CD14-positive monocyte (primary cell): ENCODE measurements around the gene CEACAM18. TPM values are rescaled to one million over a fixed set of nuclear protein-coding genes. Genes with fewer than 3 reads are reported as not detected.

Experiments used
- DNase-seq, 3 donors: peaks; one replicate each; pipeline ENCODE4 v3.0.0-alpha.2; 2011 to 2022
- H2AFZ ChIP-seq: 2 replicates; pipeline ENCODE4 v1.6.0; 2012; ENCODE audit warnings: mild to moderate bottlenecking, low read depth, low read length, inconsistent platforms; ENCODE audit not compliant: insufficient read depth, poor library complexity, severe bottlenecking
- H3K27ac ChIP-seq, 2 donors: 1 replicate in 1 of 2; 2 replicates in 1 of 2; pipeline ENCODE4 v1.5.1; 2012 to 2013; ENCODE audit warnings: low read length in 2 of 2, control low read depth in 1 of 2, inconsistent platforms in 1 of 2, low read depth in 1 of 2, mild to moderate bottlenecking in 1 of 2
- H3K27me3 ChIP-seq, 2 donors: one replicate each; pipeline versions ENCODE4 v1.6.0 to v1.6.1; 2011 to 2013; ENCODE audit warnings: low read length in 2 of 2; ENCODE audit not compliant: control insufficient read depth in 2 of 2, insufficient read depth in 2 of 2
- H3K36me3 ChIP-seq, 2 donors: replicated peaks in 1 of 2; 1 replicate in 1 of 2; 2 replicates in 1 of 2; pipeline versions ENCODE4 v1.5.1 to v1.6.1; 2012 to 2013; ENCODE audit warnings: low read length in 2 of 2, control low read depth in 1 of 2, inconsistent platforms in 1 of 2, mild to moderate bottlenecking in 1 of 2; ENCODE audit not compliant: insufficient read depth in 2 of 2, control insufficient read depth in 1 of 2
- H3K4me1 ChIP-seq, 2 donors: 1 replicate in 1 of 2; 2 replicates in 1 of 2; pipeline versions ENCODE4 v1.5.1 to v1.6.1; 2012 to 2013; ENCODE audit warnings: low read length in 2 of 2, control low read depth in 1 of 2, inconsistent platforms in 1 of 2, mild to moderate bottlenecking in 1 of 2, moderate library complexity in 1 of 2; ENCODE audit not compliant: insufficient read depth in 2 of 2, control insufficient read depth in 1 of 2
- H3K4me2 ChIP-seq: replicated peaks from 2 replicates; pipeline ENCODE3; 2012; ENCODE audit warnings: low read length, moderate library complexity, mild to moderate bottlenecking; ENCODE audit not compliant: poor library complexity, severe bottlenecking; ENCODE audit errors: extremely low read depth
- H3K4me3 ChIP-seq, 3 experiments: fragments of 200-600 bp in 1 of 3; sonication (generic) in 1 of 3; replicated peaks in 1 of 3; 1 replicate in 2 of 3; 2 replicates in 1 of 3; pipeline ENCODE4 v1.5.1; 2011 to 2013; ENCODE audit warnings: low read length in 3 of 3, mild to moderate bottlenecking in 3 of 3, control low read depth in 2 of 3, low read depth in 2 of 3, inconsistent platforms in 1 of 3, moderate library complexity in 1 of 3
- H3K79me2 ChIP-seq: 2 replicates; pipeline ENCODE4 v1.6.0; 2012; ENCODE audit warnings: mild to moderate bottlenecking, control low read depth, inconsistent platforms, low read length, moderate library complexity; ENCODE audit not compliant: insufficient read depth
- H3K9ac ChIP-seq: 2 replicates; pipeline ENCODE4 v1.6.0; 2017; ENCODE audit warnings: low read length, mild to moderate bottlenecking; ENCODE audit not compliant: insufficient read depth, poor library complexity, severe bottlenecking
- H3K9me3 ChIP-seq, 2 donors: replicated peaks in 1 of 2; 1 replicate in 1 of 2; 2 replicates in 1 of 2; pipeline versions ENCODE4 v1.5.1 to v1.6.1; 2012 to 2013; ENCODE audit warnings: low read length in 2 of 2, control low read depth in 1 of 2; ENCODE audit not compliant: control insufficient read depth in 1 of 2, insufficient read depth in 1 of 2
- H4K20me1 ChIP-seq: 2 replicates; pipeline ENCODE4 v1.6.0; 2012; ENCODE audit warnings: mild to moderate bottlenecking, low read length, control low read depth, moderate library complexity; ENCODE audit not compliant: insufficient read depth
- H3K27ac Mint-ChIP-seq, 7 donors: one replicate each; pipeline ENCODE4 v1.8.0; 2020; ENCODE audit warnings: mild to moderate bottlenecking in 7 of 7, mixed read lengths in 7 of 7, moderate library complexity in 6 of 7, inconsistent platforms in 2 of 7
- H3K27me3 Mint-ChIP-seq, 3 donors: one replicate each; pipeline ENCODE4 v1.8.0; 2021 to 2022; ENCODE audit warnings: low read depth in 3 of 3, mild to moderate bottlenecking in 3 of 3, mixed read lengths in 3 of 3, moderate library complexity in 3 of 3, inconsistent platforms in 1 of 3
- H3K36me3 Mint-ChIP-seq, 2 donors: one replicate each; pipeline ENCODE4 v1.8.0; 2020; ENCODE audit warnings: mixed read lengths in 2 of 2, inconsistent platforms in 1 of 2, mild to moderate bottlenecking in 1 of 2
- H3K4me1 Mint-ChIP-seq: one replicate; pipeline ENCODE4 v1.8.0; 2020; ENCODE audit warnings: mild to moderate bottlenecking, mixed read lengths
- H3K4me3 Mint-ChIP-seq, 2 donors: one replicate each; pipeline ENCODE4 v1.8.0; 2020; ENCODE audit warnings: mild to moderate bottlenecking in 2 of 2, mixed read lengths in 2 of 2, moderate library complexity in 1 of 2
- H3K9me3 Mint-ChIP-seq, 7 donors: one replicate each; pipeline ENCODE4 v1.8.0; 2020 to 2022; ENCODE audit warnings: mixed read lengths in 7 of 7, mild to moderate bottlenecking in 6 of 7, moderate library complexity in 6 of 7, inconsistent platforms in 2 of 7
- CTCF ChIP-seq: fragments of 200-600 bp; IDR thresholded peaks from one replicate; pipeline ENCODE4 v1.8.0; 2022; ENCODE audit warnings: antibody characterized with exemption, mild to moderate bottlenecking
- WGBS: methylation state at CpG from one replicate; pipeline ENCODE4 v1.1.5; 2013; ENCODE audit warnings: missing lambda C conversion rate; ENCODE audit not compliant: insufficient coverage; 5-methylcytosine and 5-hydroxymethylcytosine counted together
- intact Hi-C, 2 donors: fragments of 100-400 bp; cut with micrococcal nuclease; formaldehyde crosslinking; loops; one replicate each; pipeline versions ENCODE4 v1.15.0 to v1.15.1; 2023
- polyA plus RNA-seq, 3 donors: library from polyadenylated mRNA; depleted of rRNA in 1 of 3; unstranded in 2 of 3; stranded (reverse) in 1 of 3; fragments of 300-500 nt in 2 of 3; fragments of >200 nt in 1 of 3; fragmentation: Illumina TruSeq in 2 of 3; gene quantifications; 1 replicate in 2 of 3; 2 replicates in 1 of 3; pipeline ENCODE4 v1.2.3, GENCODE V29; 2012 to 2021

Gene CEACAM18
- polyA plus RNA-seq, 3 donors = not detected

- no peak overlapping the region for H3K27ac Mint-ChIP-seq
- Histone ChIP-seq H3K27me3 (peaks cover 20 to 36% of the 10 kb centered on the region in 2 donors), H4K20me1 (no peaks in the 10 kb centered on the region), H3K4me3 (no peak overlapping the region), H3K36me3 (no peaks in the 10 kb centered on the region), H3K27ac (no peak overlapping the region), H3K9ac (no peak overlapping the region), H3K4me2 (no peak overlapping the region), H3K9me3 (peaks cover 0 to 4% of the 10 kb centered on the region in 2 donors), H2AFZ (no peak overlapping the region), H3K79me2 (no peaks in the 10 kb centered on the region), H3K4me1 (peaks cover 16 to 28% of the 10 kb centered on the region in 2 donors)
- no peak for DNase-seq
- no peak overlapping the region for H3K4me3 Mint-ChIP-seq
- peaks cover 24% of the 10 kb centered on the region for H3K4me1 Mint-ChIP-seq
- peaks cover 0 to 2% of the 10 kb centered on the region in 2 donors for H3K36me3 Mint-ChIP-seq
- peaks cover 30 to 44% (median 35%) of the 10 kb centered on the region in 3 donors for H3K27me3 Mint-ChIP-seq
- no peak for TF ChIP-seq CTCF
- intact Hi-C loops = no loop called here
- H3K9me3 Mint-ChIP-seq = peaks cover 0 to 11% (median 5%) of the 10 kb centered on the region in 7 donors
- 90% methylated on average over 1 of the region's 2 CpGs for WGBS
Measured at GRCh38 chr19:51440052-51440451, 38.3 kb upstream of the CEACAM18 start.

- Histone ChIP-seq H3K9ac (no peak overlapping the region), H3K9me3 (peaks cover 0 to 4% of the 10 kb centered on the region in 2 donors), H3K4me2 (peak overlapping the region; percentile 21), H3K27ac (no peak overlapping the region), H4K20me1 (no peaks in the 10 kb centered on the region), H3K36me3 (no peaks in the 10 kb centered on the region), H3K4me3 (peak overlapping the region in 1 of 3 experiments; percentile 41), H3K4me1 (peaks cover 16 to 26% of the 10 kb centered on the region in 2 donors), H3K27me3 (peaks cover 20 to 36% of the 10 kb centered on the region in 2 donors), H3K79me2 (no peaks in the 10 kb centered on the region), H2AFZ (no peak overlapping the region)
- intact Hi-C loops = no loop called here
- peak in 2 of 3 donors; percentile 59 to 88 for DNase-seq
- H3K4me3 Mint-ChIP-seq = peak overlapping the region; percentile 20 to 87
- WGBS = 0% methylated on average over 9 of the region's 11 CpGs
- peaks cover 0 to 7% (median 5%) of the 10 kb centered on the region in 7 donors for H3K9me3 Mint-ChIP-seq
- H3K36me3 Mint-ChIP-seq = peaks cover 0 to 2% of the 10 kb centered on the region in 2 donors
- TF ChIP-seq CTCF = no peak
- peaks cover 22% of the 10 kb centered on the region for H3K4me1 Mint-ChIP-seq
- H3K27me3 Mint-ChIP-seq = peaks cover 34 to 46% (median 35%) of the 10 kb centered on the region in 3 donors
- H3K27ac Mint-ChIP-seq = peak overlapping the region; percentile 0 to 82 (median 28)
Measured at GRCh38 chr19:51440846-51441409, 37.4 kb upstream of the CEACAM18 start.
